Activated CD4-positive, alpha-beta T cell treated with anti-CD3 and anti-CD28 coated beads, Interleukin-10, Interleukin-2, amounts not matched to agents 100 ng/mL and 50 ng/mL, durations not matched to agents 16 hours and 8 hours (primary cell): ENCODE data around the gene ABL1.

Source experiments
- DNase-seq: peaks from one replicate; pipeline ENCODE4 v3.0.0-alpha.2; 2020

ABL1 gene

DNA sequence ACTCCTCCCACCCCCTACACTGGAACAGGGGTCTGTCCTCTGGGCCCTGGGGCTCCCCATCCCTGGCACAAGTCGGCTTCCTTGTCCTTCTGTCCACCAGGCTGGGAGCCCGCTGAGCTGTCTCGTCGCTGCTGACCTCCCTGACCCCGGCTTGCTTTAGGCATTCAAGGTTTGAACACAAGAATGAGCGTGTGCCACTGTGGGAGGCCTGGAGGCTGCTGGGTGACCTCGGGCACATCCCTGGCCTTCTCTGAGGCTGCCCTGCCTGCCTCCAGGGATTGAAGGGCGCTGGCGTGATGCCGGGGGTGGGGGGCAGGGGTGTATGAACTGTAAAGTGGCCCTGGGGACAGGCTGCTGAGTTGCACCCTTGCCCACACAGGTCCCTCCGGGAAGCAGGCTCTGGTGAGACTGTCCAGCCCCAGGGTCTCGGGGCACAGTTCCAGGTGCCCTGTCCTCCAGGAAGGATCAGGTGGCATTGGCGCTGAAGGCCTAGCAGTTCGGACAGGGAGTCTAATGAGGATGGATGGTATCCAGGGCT lies 85.8 kb downstream of the ABL1 start:
- DNase-seq, result no peak

GRCh38 chr9:130921300-130921988 lies 86.4 kb downstream of the ABL1 start:
- no peak for DNase-seq

DNA sequence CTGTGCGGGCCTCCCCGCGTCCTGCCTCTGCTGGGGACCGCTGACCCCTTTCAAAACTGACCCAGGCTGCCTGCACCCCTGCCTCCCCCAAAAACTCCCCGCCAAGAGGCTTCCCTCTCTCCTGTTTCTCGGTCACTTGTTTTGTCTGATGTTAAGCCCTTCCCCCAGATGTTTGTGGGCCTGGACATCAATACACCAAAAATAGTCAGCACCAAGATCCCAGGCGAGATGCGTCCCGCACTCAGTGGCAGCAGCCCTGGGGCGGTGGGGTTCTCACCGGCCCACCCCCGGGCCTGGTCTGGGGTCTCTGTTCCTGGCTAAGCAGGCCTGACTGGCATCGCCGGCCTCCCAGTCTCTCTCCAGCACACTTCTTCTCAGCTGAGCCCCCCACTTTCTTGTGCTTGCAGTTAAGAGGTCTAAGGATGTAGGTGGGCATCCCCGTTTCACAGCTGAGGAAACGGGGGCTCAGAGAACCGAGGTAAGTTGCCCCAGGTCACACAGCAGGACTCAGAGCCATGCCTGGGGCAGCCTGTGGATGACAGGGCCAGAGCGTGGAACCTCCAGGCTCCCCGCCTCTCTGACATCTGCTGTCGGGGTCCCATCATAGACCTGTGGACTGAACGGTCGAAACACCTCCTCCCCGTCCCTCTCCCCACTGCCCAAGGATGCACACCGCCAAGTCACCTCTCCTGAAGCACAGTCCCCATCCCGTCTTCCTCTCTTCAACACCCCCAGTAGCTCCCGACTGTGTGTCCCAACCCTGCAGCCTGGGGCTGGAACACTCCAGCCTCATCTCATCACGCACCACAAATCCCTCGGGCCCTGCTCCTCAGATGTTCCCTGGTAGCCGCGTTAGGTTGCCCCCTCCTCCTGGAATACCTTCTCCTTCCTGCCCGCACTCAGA lies 87.2 kb downstream of the ABL1 start:
- no peak for DNase-seq

DNA sequence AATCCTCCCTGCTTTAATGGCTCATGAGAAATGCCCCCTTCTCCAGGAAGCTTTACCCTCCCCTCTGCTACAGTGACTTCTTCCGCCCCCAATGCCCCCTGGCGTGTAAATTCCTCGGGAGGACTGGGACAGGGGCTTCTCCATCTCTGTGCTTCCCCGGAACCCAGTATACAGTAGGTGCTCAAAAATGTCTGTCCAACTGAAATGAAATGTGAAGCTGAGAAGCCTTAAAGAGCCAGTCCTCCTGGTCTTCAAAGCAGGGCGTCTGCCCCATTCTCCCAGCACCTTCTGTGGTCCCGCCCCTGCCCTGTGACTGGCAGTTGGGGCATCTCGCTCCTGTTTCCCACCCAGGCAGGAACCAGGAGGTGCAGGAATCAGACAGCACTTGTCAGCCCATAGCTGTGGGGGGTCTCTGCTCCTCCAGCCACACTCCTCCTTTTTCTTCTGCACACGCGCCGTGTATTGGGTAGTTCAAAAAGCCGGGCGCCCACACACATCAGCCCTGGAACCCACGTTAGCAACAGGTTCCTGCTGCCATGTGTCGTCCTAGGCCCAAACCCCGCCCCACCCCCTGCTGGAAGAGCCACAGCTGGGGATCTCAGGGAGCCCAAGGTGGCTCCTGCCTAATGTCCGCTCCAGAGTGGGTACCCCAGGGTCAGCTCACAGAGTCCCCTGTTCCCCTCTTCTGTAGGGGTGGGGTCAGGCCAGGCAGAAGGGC lies 88.0 kb downstream of the ABL1 start:
- no peak for DNase-seq

DNA sequence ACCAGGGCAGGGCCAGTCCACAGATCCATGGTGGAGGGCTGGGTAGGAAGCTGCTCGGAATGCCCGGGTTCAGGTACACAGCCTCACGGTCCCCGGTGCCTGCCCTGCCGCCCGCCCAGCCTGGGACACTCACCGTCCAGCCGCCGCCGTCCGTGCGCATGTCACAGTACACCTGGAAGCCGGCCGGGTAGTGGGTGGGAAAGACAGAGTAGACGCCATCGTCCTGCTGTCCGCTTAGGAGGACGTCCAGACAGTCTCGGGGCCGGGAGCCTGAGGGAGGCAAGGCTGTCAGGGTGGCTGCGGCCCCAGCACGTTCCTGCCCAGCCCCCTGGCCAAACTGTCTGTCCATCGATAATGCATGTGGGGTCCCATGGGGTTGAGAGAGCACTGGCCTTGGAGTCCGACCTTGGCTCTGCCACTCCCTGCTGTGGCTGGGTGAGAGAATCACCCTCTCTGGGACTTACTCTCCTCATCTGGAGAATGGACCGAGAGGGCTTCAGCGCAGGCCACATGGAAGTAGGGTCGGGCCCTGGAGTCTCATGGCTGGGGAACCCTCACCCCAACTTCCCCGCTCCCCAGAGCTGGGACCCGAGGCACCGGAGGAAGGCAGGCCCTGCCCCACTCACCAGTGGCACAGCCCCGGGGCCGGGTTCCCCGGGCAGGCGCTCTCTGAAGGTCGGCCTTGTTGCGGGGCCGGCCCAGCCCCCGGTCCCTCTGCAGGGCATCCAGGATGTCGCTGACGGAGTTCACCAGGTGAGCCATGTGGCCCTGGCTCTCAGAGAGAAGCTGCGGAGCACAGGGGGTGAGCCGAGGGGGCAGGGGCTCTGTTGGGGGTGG lies 88.8 kb downstream of the ABL1 start:
- no peak for DNase-seq

DNA sequence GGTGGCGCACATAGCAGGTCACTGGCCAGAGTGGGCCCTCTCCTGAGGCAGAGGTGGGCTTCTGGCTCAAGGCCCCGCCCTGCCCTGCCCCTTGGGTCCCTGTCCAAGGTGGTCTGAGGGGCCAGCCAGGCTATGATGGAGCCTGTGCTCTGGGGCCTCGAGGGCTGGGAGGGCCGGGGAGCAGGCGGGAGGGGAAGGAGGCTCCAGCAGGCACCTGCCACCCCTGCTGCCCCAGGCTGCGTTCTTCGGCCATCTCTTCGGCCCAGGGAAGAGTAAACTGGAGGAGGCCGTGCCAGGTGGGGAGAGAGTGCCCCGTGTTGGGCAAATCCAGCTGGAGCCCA lies 89.4 kb downstream of the ABL1 start:
- no peak for DNase-seq

GRCh38 chr9:130925050-130925678 lies 90.1 kb downstream of the ABL1 start:
- DNase-seq, result no peak

GRCh38 chr9:130927338-130927737 lies 92.3 kb downstream of the ABL1 start:
- no peak for DNase-seq

DNA sequence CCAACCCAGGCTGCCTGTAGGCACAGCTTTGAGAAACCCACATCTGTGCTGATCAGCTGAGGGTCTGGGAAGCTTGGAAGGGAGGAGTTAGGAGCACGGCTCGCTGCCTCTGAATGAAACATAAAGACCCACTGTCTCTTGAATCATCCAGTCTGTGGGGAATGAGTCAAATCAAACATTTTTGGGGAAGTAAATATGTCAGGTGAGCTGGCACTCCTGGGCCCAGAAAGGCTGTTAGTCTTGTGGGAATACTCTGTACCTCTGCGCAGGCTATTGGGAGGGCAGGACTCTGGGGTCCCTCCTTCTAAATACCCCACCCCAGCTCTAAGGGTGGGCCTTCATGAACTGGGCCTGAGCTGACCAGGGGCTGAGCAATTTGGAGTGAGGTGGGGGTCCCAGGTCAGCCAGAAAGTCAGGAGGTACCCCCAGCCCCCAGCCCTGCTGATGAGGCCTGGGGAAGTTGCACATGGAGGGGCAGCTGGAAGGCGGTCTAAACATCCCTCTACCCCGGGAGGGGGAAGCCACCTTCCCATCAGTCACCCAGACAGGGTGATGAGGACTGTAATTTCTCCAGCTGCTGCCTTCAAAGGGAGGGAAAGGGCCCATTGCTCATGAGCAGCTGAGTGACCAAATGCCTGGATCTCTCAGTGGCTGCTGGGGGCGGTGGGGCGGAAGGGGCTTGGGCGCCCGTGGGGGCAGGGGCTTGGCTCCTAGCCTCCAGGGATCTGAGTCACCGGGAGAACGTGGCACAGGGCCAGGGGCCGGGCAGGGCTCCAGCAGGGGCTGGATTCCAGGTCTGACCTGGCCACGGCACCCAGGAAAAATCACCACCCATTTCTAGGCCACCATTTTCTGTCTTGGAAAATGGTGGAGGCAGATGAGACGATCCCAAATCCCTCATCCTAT lies 93.2 kb downstream of the ABL1 start:
- no peak for DNase-seq

- DNase-seq, result no peak
These were observed 94.6 kb downstream of the ABL1 start for GRCh38 chr9:130929571-130930038.

GRCh38 chr9:130930132-130930803 lies 95.2 kb downstream of the ABL1 start:
- no peak for DNase-seq

DNA sequence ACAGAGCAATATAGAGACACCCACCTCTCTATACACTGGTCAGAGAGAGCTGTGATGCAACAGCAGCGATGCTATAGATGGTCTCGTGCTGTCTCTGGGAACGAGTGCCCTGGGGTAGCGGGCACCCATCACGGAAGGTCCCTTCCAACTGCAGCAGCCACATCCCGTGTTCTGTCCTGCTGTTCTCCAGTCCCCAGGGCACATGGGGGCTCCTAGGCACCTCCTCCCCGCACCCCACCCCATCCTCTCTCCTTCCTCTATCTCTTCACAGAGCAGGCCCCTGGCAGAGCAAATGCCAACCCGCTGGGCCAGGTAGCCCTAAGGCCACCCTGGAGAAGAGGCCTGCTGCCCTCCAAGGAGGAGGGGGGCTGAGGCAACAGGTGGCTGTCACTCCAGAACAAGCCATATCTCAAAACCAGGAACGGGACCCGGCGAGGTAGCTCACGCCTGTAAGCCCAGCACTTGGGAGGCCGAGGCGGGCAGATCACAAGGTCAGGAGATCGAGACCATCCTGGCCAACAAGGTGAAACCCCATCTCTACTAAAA lies 95.8 kb downstream of the ABL1 start:
- no peak for DNase-seq

- no peak for DNase-seq
These were observed 96.6 kb downstream of the ABL1 start for GRCh38 chr9:130931508-130932254.

DNA sequence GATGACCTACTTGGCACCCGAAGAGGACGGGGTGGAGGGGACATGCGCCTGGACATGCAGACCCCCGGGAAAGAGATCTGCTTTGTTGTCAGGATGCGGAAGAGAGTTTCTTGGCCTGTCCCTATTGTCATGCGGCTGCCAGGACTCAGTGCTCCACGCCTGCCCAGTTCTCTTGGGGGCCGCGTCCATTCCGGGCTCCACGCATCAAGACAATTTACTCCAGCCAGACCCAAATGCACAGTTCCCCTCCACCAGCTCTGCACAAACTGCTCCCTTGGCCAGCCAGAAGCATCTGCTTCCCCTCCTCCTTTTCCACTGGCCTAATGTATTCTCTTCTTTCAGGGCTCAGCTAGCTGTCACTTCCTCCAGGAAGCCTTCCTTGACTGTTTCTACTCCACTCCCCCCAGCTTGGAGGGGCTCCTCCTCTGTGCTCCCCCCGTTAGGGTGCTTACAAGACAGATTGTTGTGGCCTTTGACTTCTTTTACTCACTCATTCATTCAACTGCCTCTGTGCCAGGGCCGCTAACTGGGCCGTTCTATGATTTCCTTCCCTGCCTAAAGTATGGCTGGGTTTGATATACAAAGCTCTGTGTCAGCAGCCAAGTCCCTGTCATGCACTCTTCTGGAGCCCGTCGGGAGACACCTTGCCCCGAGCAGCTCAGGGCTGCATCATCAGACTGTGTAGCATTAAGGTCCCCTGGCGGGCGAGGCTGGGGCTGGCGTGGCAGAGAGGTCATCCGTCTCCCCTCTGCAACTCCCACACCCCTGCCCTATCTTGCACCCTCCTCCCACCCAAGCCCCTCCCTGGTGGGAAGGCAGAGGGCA lies 97.4 kb downstream of the ABL1 start:
- DNase-seq, result no peak

GRCh38 chr9:130933114-130934046 lies 98.3 kb downstream of the ABL1 start:
- DNase-seq, result no peak

GRCh38 chr9:130934246-130934645 lies 99.2 kb downstream of the ABL1 start:
- DNase-seq, result no peak
